Gastrocnemius medialis (tissue), 4 donors: ENCODE data around the gene ACTN2. TPM values are rescaled to one million over a fixed set of nuclear protein-coding genes. Genes with fewer than 3 reads are reported as not detected.
A peak's percentile ranks its signal among the peaks of the same experiment; 100 is the strongest.

ENCODE experiments used
- ATAC-seq, 2 donors: fragments of 150-250 bp; one replicate each; pipeline ENCODE4 v1.9.1; 2016
- DNase-seq, 2 donors: peaks; one replicate each; pipeline ENCODE4 v3.0.0-alpha.2; 2019
- H3K27ac ChIP-seq, 4 donors: fragments of 200-600 bp; sonication (generic); 1 replicate in 1 of 4; 2 replicates in 3 of 4; pipeline ENCODE4 v1.5.1; 2016 to 2018; ENCODE audit warnings: mild to moderate bottlenecking in 2 of 4, moderate library complexity in 1 of 4
- H3K27me3 ChIP-seq, 3 donors: fragments of 200-600 bp; sonication (generic) in 2 of 3; 1 replicate in 1 of 3; 2 replicates in 2 of 3; pipeline versions ENCODE4 v1.5.1 to v1.6.0; 2016 to 2019; ENCODE audit warnings: mild to moderate bottlenecking in 1 of 3, moderate library complexity in 1 of 3
- H3K36me3 ChIP-seq, 2 donors: fragments of 200-600 bp; sonication (generic) in 1 of 2; one replicate each; pipeline ENCODE4 v1.5.1; 2017 to 2018
- H3K4me1 ChIP-seq, 2 donors: fragments of 200-600 bp; sonication (generic) in 1 of 2; one replicate each; pipeline ENCODE4 v1.5.1; 2016 to 2017; ENCODE audit warnings: mild to moderate bottlenecking in 2 of 2
- H3K4me3 ChIP-seq, 4 donors: fragments of 200-600 bp; sonication (generic) in 3 of 4; 1 replicate in 1 of 4; 2 replicates in 3 of 4; pipeline ENCODE4 v1.5.1; 2016 to 2019; ENCODE audit warnings: mild to moderate bottlenecking in 2 of 4
- H3K9me3 ChIP-seq, 3 donors: fragments of 200-600 bp; sonication (generic) in 2 of 3; 1 replicate in 1 of 3; 2 replicates in 2 of 3; pipeline ENCODE4 v1.5.1; 2016 to 2019
- POLR2A ChIP-seq, 2 donors: fragments of 450-650 bp; IDR thresholded peaks; one replicate each; pipeline ENCODE4 v1.6.1; 2017; ENCODE audit warnings: antibody characterized with exemption in 2 of 2, mild to moderate bottlenecking in 2 of 2, moderate library complexity in 2 of 2
- in situ Hi-C, 4 donors: fragments of 200-750 bp; cut with MboI; loops; one replicate each; pipeline versions ENCODE4 v1.15.0 to v1.8.0; 2017; ENCODE audit warnings: low sequenced_read_pairs in 4 of 4
- intact Hi-C: fragments of 100-400 bp; cut with DNase I; formaldehyde crosslinking; loops from one replicate; pipeline ENCODE4 v1.15.1; 2023; ENCODE audit warnings: low total_unique reads
- total RNA-seq, 4 donors: library from RNA; depleted of rRNA; stranded (reverse); fragments of >200 nt; gene quantifications; one replicate each; pipeline versions ENCODE4 v1.1.0 to v1.2.3, GENCODE V29; 2016
- TF ChIP-seq, protein P1 (sequence below), 5 experiments: fragments of 450-650 bp in 3 of 5; fragments of 200-600 bp in 2 of 5; sonication (generic) in 2 of 5; IDR thresholded peaks in 4 of 5; conservative IDR thresholded peaks in 1 of 5; 1 replicate in 4 of 5; 2 replicates in 1 of 5; pipeline ENCODE4 v1.5.1; 2016 to 2019; ENCODE audit warnings: antibody characterized with exemption in 5 of 5, mild to moderate bottlenecking in 3 of 5, moderate library complexity in 3 of 5

Gene ACTN2
- total RNA-seq, 4 donors from 2014 or later = 503 to 1,706 (median 1,214) TPM

DNA sequence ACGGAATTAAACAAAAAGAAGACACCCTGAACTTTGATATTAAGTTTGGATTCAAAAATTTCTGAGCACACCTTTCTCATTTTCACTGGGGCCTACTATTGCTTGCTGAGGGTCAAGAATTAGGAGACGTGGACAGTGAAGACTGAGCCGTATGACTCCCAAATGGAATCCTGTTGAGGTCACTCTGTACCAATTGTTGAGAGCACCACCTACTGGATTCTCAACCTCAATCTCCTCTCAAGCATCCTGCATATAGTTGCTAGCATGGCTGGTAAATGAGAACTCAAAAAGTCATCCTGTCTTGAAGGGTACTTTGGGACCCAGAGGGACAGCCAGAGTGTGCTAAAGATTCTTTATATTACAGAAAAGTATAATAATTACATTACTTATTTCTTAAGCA lies 88.6 kb downstream of the ACTN2 start:
- ATAC-seq (peak; percentile 64 to 81), DNase-seq (no peak)
- in situ Hi-C loops = loop anchor here in 2 of 4 donors (10.0 to 25.0 kb wide), 2 partner anchors 160 to 488 kb away; partner anchors contain the start of gene ERO1B (in 1 of the 2)
- no peak overlapping the region for H3K27ac ChIP-seq
- H3K4me1 ChIP-seq = no peaks in the 10 kb centered on the region
- intact Hi-C loops = loop anchor here (2.0 kb wide), 1 partner anchor 170 kb away; the partner anchor contains the start of gene HEATR1
- H3K36me3 ChIP-seq = no peaks in the 10 kb centered on the region
- no peak overlapping the region for H3K4me3 ChIP-seq
- peaks cover 0 to 2% (median 0%) of the 10 kb centered on the region in 3 donors for H3K27me3 ChIP-seq
- TF ChIP-seq POLR2A (IDR thresholded peaks at IDR 0.05) = no peak
- TF ChIP-seq, protein P1, sequence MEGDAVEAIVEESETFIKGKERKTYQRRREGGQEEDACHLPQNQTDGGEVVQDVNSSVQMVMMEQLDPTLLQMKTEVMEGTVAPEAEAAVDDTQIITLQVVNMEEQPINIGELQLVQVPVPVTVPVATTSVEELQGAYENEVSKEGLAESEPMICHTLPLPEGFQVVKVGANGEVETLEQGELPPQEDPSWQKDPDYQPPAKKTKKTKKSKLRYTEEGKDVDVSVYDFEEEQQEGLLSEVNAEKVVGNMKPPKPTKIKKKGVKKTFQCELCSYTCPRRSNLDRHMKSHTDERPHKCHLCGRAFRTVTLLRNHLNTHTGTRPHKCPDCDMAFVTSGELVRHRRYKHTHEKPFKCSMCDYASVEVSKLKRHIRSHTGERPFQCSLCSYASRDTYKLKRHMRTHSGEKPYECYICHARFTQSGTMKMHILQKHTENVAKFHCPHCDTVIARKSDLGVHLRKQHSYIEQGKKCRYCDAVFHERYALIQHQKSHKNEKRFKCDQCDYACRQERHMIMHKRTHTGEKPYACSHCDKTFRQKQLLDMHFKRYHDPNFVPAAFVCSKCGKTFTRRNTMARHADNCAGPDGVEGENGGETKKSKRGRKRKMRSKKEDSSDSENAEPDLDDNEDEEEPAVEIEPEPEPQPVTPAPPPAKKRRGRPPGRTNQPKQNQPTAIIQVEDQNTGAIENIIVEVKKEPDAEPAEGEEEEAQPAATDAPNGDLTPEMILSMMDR (IDR thresholded peaks at IDR 0.05 in 4 of 5, conservative IDR thresholded peaks at IDR 0.05 in 1 of 5) = peak in 2 of 5 experiments; percentile 15 to 39
- peaks cover 0 to 6% (median 0%) of the 10 kb centered on the region in 3 donors for H3K9me3 ChIP-seq

DNA sequence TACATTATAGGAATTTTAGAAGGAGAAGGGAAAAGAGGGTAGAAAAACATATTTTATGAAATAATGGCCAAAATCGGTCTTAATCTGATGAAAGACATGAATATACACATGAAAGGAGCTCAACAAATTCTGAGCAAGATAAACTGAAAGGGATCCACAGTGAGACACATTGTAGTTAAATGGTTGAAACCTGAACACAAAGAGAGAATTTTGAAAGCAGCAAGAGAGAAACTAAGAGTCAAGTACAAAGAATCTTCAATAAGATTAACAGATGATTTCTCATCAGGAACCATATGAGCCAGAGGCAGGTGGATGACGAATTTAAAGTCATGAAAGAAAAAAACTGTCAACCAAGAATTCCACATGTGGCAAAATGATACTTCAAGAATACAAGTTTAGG lies 93.0 kb downstream of the ACTN2 start:
- in situ Hi-C loops (loop anchor here in 2 of 4 donors (10.0 to 25.0 kb wide), 2 partner anchors 165 to 492 kb away; partner anchors contain the start of gene ERO1B (in 1 of the 2)), intact Hi-C loops (no loop called here)
- Histone ChIP-seq H3K4me3 (no peak overlapping the region), H3K9me3 (peaks cover 0 to 6% (median 0%) of the 10 kb centered on the region in 3 donors), H3K36me3 (no peaks in the 10 kb centered on the region), H3K27me3 (peaks cover 0 to 2% (median 0%) of the 10 kb centered on the region in 3 donors), H3K4me1 (no peaks in the 10 kb centered on the region), H3K27ac (no peak overlapping the region)
- DNase-seq = no peak
- ATAC-seq = no peak
- no peak for TF ChIP-seq POLR2A (IDR thresholded peaks at IDR 0.05)
- TF ChIP-seq, protein P1 (IDR thresholded peaks at IDR 0.05 in 4 of 5, conservative IDR thresholded peaks at IDR 0.05 in 1 of 5) = no peak

DNA sequence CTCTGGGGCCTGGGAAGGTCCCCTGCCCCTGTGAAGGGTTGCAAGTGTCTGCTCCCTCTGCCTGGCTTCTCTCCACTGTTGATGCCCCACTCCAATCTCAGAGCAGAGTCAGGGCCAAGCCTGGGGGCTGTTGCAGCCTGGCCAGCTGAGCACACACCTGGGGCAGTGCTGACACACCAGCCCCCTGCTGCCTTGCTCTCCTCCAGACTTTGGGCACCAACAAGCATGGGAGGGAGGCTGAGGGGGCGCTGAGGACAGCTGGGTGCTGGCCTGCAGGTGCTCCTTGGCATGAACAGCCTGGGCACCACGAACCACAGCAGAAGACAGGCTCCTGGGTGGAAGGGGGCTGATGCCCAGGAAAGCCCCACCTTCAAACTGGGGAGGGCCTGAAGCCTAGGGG lies 99.2 kb downstream of the ACTN2 start:
- H3K9me3 ChIP-seq = no peaks in the 10 kb centered on the region
- TF ChIP-seq, protein P1 (IDR thresholded peaks at IDR 0.05 in 4 of 5, conservative IDR thresholded peaks at IDR 0.05 in 1 of 5) = no peak
- TF ChIP-seq POLR2A (IDR thresholded peaks at IDR 0.05) = no peak
- in situ Hi-C loops = loop anchor here in 1 of 4 donors (25.0 kb wide), 1 partner anchor 498 kb away; the partner anchor contains the start of gene ERO1B
- no peak overlapping the region for H3K4me3 ChIP-seq
- no peaks in the 10 kb centered on the region for H3K27me3 ChIP-seq
- no peaks in the 10 kb centered on the region for H3K4me1 ChIP-seq
- no peaks in the 10 kb centered on the region for H3K36me3 ChIP-seq
- ATAC-seq (no peak), DNase-seq (no peak)
- intact Hi-C loops = no loop called here
- no peak overlapping the region for H3K27ac ChIP-seq

DNA sequence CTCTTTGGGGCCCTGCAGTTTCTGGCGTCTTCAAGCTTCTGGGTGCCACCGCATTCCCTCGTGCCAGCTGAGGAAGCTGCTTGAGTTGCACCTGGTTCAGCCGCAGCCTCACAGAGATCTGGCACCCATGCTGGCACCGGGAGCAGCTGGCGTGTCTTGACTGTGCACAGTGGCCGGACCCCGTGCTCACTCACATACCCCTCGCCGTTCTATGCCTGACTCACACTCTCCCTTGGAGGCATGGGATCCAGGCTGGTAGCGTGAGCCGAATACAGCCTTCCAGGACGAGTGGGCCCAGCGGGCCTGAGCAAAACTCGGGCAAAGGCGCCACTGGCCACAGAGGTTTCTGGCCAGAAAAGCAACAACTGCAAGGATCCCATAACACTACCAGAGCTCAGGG lies 100.2 kb downstream of the ACTN2 start:
- Histone ChIP-seq H3K27me3 (no peaks in the 10 kb centered on the region), H3K4me3 (no peak overlapping the region), H3K4me1 (no peaks in the 10 kb centered on the region), H3K27ac (no peak overlapping the region), H3K36me3 (no peaks in the 10 kb centered on the region), H3K9me3 (no peaks in the 10 kb centered on the region)
- DNase-seq = no peak
- no peak for ATAC-seq
- intact Hi-C loops = no loop called here
- TF ChIP-seq, protein P1 (IDR thresholded peaks at IDR 0.05 in 4 of 5, conservative IDR thresholded peaks at IDR 0.05 in 1 of 5) = no peak
- no peak for TF ChIP-seq POLR2A (IDR thresholded peaks at IDR 0.05)
- in situ Hi-C loops = loop anchor here in 1 of 4 donors (25.0 kb wide), 1 partner anchor 499 kb away; the partner anchor contains the start of gene ERO1B
